GM18909 (cell line): ENCODE measurements around the gene LEPR.
"Not testable (repeated sequence)": the region's sequence is repeated elsewhere in the genome, so short reads cannot be mapped to it uniquely, and the experiment has no call there.

Experiments used
- ATAC-seq: cut with Tn5 transposase; IDR thresholded peaks from one replicate; pipeline ENCODE4 v1.9.1; 2021; ENCODE audit warnings: mild to moderate bottlenecking; ENCODE audit not compliant: unreplicated experiment, poor library complexity

The LEPR gene

DNA sequence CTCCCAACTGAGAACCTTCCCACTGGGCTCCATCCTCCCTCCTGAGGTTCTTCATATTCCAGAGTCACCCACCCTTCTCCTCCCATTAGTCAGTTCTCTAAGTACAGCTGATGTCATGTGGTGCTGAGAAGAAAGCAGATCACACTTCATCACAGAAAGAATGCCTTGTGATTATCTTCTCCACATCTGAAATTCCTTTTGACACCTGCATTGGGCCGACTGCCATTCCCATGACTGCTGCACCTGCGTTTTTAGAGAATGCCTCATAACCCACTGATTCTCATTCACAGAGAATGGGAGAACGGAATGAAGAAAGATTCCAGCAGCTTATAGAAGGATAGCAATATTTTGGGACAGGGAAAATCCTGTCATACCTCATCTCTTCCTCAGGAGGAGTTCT lies 14.3 kb downstream of the LEPR start:
- ATAC-seq = no peak

DNA sequence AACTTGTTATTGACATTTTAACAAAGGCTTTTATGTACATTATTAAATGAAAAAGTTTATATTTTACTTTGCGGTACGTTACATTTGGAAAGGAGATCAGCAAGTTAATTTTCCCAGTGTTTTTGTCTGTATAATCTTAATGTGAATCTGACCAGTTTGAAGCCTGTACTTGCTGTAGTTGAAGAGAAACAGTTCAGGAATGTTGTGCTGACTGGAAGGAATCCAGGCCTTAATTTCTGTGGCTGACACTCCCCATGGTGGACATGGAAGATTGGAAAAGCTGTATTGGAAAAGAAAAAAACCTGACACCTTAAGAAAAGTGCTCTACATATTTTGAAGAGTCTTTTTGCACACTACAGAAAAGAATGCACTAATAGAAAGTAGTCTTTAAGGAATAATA lies 15.5 kb downstream of the LEPR start:
- ATAC-seq = no peak

DNA sequence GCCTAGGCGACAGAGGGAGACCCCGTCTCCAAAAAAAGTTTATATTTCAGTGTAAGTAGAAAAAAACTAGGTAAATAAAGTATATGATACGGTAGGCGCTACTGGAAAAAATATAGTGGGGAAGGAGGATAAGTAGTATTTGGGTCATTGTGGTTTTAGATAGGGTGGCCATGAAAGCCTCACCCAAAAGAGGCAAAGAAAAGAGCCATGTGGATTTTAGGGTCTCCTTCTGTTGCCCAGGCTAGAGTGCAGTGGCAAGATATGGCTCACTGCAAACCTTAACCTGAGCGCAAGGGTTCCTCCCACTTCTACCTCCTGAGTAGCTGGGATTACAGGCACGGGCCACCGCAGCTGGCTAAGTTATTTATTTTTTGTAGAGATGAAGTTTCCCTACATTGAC lies 17.1 kb downstream of the LEPR start:
- ATAC-seq = no peak

DNA sequence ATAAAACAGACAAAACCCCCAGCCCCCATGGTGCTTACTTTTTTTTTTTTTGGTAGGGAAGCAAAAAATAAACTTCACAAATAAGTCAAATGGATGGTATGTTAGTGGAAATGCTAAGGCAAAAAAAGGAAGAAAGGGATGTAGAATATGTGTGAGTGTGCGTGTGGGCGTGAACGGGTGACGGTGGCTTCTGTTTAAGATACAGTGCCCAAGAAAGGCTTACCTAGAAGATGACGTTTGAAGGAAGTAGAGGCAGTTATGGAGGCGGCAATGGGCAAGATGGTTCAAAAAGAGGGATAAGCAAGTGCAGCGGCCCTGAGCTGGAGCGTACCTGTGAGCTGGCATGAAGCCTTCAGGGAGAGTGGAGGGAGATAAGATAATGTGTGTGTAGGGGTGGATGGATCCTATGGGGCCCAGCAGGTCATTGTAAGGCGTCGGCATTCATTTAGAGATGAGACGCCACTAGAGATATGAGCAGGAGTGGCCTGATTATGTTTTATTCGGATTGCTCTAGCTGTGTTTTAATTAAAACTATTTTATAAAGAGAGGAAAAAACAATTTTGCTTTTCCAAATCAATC lies 19.9 kb downstream of the LEPR start:
- ATAC-seq = no peak

GRCh38 chr1:65440915-65441314 lies 20.4 kb downstream of the LEPR start:
- ATAC-seq = no peak

GRCh38 chr1:65441464-65441863 lies 21.0 kb downstream of the LEPR start:
- no peak for ATAC-seq

GRCh38 chr1:65442442-65442841 lies 22.0 kb downstream of the LEPR start:
- no peak for ATAC-seq

DNA sequence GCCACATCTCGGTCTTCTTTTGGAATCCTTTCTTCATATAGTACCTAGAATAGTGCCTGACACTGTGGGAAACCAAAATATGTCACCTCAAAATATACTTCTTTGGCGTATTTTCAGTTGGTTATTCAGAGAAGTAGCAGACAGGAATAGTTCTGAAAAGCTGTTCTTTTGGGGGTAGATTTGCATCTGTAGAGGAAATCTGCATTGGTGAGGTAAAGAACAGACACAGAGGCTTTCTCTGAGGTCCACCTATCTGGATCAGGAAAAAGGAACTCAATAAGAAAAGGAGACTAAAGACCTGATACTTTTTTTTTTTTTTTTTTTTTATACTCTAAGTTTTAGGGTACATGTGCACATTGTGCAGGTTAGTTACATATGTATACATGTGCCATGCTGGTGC lies 23.2 kb downstream of the LEPR start:
- ATAC-seq = no peak

- no peak for ATAC-seq
Measured at GRCh38 chr1:65444128-65444640, 23.7 kb downstream of the LEPR start.

- no peak for ATAC-seq
Measured at GRCh38 chr1:65445837-65446236, 25.4 kb downstream of the LEPR start.

DNA sequence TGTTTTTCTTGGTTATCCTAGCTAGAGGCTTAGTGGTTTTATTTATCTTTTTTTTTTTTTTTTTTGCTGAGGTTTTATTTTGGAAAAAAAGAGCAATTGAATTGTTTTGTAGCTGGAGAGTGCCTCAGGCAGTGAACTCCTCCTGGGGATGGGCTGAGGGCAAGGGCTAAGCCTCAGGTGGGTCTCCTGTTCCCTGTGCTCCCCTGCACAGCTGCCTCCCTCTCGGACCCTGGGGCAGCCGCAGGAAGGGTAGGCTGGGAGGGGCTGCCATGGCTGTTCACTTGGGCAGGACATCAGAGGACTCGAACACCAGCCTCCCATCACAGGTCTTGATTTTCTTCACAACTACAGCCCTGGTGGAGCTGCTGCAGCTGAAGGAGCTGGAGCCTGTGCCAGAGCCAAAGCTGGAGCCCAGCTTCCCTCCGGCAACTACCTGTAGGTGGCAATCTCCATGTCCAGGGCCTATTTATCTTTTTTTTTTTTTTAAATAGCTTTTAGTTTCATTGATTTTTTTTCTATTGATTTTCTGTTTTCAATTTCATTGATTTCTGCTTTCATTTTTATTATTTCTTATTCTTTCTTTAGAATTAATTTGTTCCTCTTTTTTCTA lies 28.9 kb downstream of the LEPR start:
- no peak for ATAC-seq

- ATAC-seq = not testable (repeated sequence)
Measured at GRCh38 chr1:65455678-65456077, 35.2 kb downstream of the LEPR start.

DNA sequence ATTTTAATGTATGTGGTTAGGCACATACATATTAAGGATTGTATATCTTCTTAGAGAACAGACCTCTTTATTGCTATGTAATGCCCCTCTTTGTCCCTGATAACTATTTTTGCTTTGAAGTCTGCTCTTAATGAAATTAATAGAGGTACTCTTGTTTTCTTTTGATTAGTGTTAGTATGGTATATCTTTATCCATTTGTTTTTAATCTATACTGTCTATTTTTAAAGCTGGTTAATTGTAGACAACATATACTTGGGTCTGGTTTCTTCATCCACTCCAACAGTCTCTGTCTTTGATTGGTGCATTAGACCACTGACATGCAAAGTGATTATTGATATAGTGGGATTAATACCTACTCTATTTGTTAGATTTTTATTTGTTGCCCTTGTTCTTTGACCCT lies 36.0 kb downstream of the LEPR start:
- ATAC-seq = no peak

DNA sequence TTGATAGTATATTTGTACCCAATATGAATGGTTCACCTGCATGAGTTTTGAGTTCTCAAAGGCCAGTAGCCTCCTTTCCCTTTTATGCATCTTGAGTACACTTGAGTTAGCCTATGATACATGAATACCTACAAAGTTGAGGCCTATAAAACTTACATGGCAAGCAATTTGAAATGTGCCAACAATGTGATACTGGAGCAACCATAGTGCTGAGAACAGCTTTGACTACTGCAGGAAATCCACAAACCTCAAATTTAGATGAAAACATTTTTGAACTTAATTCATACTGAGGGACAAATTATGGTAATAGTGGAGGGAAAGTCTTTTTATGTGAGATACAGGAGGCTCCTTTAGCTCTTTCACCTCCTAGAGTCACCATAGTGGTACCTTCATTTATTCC lies 37.4 kb downstream of the LEPR start:
- no peak for ATAC-seq

DNA sequence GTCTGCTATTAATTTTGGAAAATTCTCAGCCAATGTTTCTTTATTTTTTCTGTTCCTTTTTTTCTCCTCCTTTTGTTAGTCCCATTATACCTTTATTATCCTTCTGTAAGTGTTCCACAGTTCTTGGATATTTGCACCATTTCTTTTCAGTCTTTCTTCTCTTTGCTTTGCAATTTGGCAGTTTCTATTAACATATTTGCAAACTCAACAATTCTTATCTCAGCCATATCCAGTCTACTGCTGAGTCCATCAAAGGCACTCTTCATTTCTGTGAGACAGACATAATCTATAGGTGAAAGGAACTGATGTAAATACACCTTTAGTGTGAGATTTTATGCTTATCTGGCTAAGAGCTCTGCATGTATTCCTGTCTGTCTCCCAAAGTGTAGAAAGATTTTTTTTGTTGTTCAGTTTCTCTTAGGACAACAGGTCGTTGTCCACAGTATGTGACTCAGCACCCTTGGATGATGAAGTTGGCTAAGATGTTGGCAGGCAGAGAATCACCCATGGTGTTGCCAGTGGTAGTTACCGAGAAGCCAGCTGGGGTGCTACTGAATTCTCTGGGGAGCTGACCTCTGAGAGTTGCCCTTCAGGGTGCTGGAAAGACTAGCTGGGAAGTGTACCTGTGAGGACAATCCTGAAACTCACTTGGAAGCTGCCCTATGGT lies 38.4 kb downstream of the LEPR start:
- ATAC-seq = peak; percentile 21

DNA sequence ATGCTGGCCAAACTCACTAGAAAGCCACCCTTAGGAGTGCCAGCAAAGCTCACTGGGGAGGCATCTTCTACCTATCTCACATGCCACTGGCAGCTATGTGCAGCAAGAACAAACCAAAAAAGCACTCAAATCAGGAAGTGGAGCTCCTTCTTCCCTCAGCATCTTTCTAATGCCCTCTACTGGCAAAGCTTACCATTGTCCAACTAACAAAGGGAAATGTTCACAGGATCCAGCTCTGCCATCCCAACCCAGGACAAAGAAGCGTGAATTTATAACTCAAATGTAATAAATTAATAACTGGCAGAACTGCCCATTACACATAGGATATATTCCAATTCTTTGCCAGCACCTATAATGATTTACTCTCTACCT lies 38.9 kb downstream of the LEPR start:
- ATAC-seq = peak; percentile 72

DNA sequence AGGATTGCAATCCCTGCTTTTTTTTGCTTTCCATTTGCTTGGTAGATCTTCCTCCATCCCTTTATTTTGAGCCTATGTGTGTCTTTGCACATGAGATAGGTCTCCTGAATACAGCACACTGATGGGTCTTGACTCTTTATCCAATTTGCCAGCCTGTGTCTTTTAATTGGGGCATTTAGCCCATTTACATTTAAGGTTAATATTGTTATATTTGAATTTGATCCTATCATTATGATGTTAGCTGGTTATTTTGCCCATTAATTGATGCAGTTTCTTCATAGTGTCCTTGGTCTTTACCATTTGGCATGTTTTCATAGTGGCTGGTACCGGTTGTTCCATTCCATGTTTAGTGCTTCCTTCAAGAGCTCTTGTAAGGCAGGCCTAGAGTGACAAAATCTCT lies 45.4 kb downstream of the LEPR start:
- ATAC-seq = not testable (repeated sequence)

- ATAC-seq = no peak
Measured at GRCh38 chr1:65467536-65467935, 47.1 kb downstream of the LEPR start.

- ATAC-seq = no peak
Measured at GRCh38 chr1:65469126-65469888, 48.8 kb downstream of the LEPR start.

- no peak for ATAC-seq
Measured at GRCh38 chr1:65469889-65470340, 49.4 kb downstream of the LEPR start.
